HFF-Myc (cell line): ENCODE results near the gene PYGO2.
A peak's percentile ranks its signal among the peaks of the same experiment; 100 is the strongest.

ENCODE experiments used
- DNase-seq: peaks from one replicate; pipeline ENCODE4 v3.0.0-alpha.2; 2011; ENCODE audit warnings: low read depth; ENCODE audit errors: extremely low read depth
- H3K4me3 ChIP-seq: replicated peaks from 2 replicates; pipeline ENCODE4 v1.5.1; 2011; ENCODE audit warnings: low read depth, mild to moderate bottlenecking, control low read depth, low read length
- TF ChIP-seq, protein P1 (sequence below): IDR thresholded peaks from 2 replicates; pipeline ENCODE4 v1.5.1; 2012; ENCODE audit warnings: mild to moderate bottlenecking, low read depth, low read length, control low read depth; ENCODE audit errors: missing control alignments

PYGO2 gene

DNA sequence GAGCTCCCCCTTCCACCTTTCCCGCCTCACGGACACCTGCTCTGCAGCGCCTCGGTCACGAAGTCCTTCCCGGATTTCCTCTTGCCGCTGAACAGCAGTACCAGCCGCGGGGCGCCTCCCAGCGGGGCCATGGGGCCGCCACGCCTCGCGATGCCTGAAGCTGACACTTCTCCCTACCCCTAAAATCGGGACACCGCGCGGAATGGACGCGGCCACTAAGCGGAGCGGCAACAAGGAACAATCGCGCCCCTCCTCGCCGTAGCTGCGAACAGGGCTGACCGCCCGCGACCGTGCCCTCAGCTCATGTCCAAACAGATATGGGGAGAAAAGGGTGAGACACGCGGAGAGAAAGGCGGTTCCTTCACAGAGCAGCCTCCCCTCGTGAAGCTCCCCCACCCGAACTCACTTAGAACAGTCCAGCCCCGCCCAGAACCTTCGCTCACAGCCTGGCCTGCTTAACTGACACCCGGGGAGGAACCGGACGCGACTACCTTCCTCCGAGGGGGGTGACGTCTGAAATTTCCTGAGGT, 25.0 kb downstream of the PYGO2 start, which contains the start of gene PMVK:
TSS of gene PMVK (minus strand) at position 165 of the 530 bp plus-strand sequence. CDS start at position 131, 34 bp downstream.
- peak; percentile 87 for DNase-seq

DNA sequence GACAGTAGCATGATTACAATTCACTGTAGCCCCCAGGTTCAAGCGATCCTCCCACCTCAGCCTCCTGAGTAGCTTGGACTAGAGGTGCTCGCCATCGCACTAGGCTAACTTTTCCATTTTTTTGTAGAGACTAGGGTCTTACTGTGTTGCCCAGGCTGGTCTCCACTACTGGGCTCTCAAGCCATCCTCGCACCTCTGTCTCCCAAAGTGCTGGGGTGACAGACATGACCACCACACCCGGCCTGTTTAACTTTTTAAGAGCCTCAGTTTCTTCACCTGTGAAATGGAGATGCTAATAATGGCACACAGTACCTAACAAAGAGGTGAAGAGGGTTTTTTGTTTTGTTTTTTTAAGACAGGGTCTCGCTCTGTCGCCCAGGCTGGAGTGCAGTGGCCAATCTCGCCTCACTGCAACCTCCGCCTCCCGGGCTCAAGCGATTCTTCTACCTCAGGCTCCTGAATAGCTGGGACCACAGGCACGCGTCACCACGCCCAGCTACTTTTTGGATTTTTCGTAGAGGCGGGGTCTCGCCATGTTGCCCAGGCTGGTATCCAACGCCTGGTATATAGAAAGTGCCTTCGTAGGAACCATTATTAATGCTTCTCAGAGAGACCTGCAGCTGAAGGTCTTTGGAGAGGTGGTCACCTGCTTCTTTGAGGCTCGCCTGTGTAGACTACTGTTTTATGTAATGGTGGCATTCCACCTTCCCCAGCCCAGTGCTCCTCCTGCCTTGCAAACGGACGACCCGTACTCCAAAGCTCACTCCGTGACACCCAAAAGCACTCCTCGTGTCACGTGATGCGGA, 25.6 kb downstream of the PYGO2 start:
- DNase-seq = no peak
- H3K4me3 ChIP-seq = peak overlapping the region; percentile 56
- TF ChIP-seq, protein P1, sequence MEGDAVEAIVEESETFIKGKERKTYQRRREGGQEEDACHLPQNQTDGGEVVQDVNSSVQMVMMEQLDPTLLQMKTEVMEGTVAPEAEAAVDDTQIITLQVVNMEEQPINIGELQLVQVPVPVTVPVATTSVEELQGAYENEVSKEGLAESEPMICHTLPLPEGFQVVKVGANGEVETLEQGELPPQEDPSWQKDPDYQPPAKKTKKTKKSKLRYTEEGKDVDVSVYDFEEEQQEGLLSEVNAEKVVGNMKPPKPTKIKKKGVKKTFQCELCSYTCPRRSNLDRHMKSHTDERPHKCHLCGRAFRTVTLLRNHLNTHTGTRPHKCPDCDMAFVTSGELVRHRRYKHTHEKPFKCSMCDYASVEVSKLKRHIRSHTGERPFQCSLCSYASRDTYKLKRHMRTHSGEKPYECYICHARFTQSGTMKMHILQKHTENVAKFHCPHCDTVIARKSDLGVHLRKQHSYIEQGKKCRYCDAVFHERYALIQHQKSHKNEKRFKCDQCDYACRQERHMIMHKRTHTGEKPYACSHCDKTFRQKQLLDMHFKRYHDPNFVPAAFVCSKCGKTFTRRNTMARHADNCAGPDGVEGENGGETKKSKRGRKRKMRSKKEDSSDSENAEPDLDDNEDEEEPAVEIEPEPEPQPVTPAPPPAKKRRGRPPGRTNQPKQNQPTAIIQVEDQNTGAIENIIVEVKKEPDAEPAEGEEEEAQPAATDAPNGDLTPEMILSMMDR = no peak

More for the DNA sequence above, 25.0 kb downstream of the PYGO2 start, which contains the start of gene PMVK:
- peak within 1 kb of the TSS; percentile 56 for H3K4me3 ChIP-seq
- TF ChIP-seq, protein P1 = peak; percentile 27

DNA sequence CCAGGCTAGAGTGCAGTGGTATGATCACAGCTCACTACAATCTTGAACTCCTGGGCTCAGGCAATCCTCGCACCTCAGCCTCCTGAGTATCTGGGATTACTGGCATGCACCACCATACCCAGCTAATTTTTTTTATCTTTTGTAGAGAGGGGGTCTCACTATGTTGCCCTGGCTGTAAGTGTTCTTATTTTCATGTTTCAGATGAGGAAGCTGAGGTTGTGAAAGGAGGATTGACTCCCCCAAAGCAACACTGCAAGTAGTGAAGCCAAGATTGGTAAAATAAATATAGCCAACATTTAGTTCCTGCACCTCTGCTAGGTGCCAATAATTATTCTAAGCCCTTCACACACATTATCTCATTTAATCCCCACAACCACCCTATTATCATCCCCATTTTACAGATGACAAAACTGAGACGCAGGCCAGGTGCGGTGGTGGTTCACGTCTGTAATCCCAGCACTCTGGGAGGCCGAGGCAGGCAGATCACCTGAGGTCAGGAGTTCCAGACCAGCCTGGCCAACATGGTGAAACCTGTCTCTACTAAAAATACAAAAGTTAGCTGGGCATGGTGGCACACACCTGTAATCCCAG, 27.1 kb downstream of the PYGO2 start:
- DNase-seq = no peak
- TF ChIP-seq, protein P1 = no peak
- H3K4me3 ChIP-seq = no peak overlapping the region

DNA sequence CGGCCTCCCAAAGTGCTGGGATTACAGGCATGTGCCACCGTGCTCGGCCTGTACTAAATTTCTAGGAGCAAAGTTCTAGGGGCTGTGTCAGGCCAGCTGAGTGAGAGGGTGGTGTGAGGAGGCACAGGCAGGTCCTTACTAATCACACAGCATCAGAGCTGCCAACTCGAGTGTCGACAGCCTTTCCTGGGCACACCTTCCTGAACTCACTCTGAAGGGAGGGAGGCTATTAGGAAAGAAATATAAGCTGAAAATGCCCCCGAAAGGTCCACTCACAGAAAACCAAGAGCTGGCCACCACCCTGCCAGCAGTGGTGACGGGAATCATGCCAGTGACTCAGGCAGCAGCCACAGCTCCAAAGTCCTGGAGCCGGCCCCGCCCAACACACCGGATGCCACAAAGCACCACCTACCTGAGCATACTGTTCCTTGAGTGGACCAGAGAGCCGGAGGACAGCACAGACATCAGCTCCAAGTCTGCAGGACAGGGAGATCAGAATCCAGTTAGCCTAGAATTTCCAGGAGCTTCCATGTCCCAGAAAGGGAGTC, 29.6 kb downstream of the PYGO2 start:
- no peak for DNase-seq
- TF ChIP-seq, protein P1 = no peak
- no peak overlapping the region for H3K4me3 ChIP-seq

DNA sequence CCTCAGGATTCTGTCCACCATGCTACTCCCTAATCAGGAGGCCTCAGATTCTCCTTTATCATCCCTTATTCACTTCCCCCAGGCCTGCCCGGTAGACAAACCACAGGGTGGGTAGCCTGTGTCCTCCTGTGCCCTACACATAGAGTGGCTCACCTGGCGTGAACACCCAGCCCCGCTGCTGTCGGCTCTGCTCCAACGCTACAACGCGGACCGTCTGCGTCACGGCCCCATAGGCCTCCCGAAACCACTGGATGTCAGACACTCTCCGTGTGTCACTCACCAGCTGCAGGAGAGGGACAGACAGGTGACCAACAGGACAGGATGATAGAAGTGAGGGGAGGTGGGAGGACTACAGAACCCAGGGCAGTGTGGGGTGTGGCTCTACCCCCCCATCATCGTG, 35.4 kb downstream of the PYGO2 start:
- H3K4me3 ChIP-seq = no peak overlapping the region
- TF ChIP-seq, protein P1 = no peak
- no peak for DNase-seq

DNA sequence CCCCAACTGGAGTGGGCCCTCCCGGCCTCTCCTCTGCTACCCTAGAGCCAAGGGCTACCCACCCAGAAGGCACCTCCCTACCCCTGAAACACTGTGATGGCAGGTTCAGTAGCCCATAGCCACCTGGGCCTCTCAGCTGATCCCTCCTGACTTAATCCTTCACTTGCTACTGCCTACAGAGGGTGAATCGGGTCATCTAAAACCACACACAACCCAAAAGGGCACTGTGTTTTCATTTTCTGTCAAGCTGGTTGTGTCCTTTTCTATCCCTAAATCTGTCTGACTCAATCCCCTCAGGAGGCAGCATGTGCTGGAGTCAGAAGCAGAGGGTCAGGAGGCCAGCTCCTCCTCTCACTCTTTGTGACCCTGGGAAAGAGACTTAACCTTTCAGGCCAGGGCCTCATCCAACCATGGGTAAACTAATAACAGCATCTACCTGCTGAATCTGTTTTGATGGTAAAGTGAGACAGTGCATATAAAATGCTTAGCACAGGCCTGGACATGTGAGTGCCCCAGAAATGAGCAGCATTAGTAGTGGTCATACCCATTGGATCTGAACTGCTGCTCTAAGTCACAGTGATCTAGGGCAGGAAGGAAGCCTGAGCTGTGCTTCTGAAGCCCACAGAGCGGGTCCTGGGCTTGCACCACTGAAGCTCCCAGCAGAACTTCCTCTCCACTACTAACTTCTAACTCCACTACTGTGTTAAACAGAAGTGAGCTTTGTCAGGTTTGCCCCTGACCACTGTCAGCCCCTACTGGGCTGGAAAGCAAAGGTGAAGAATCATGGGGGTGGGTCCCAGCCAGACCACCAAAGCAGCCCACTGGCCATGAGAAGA, 36.0 kb downstream of the PYGO2 start:
- TF ChIP-seq, protein P1 = no peak
- DNase-seq = no peak
- H3K4me3 ChIP-seq = no peak overlapping the region
